ENCODE measurements around the gene DSCAML1. TPM values are rescaled to one million over a fixed set of nuclear protein-coding genes. Genes with fewer than 3 reads are reported as not detected.

The DSCAML1 gene
- total RNA-seq, 1 experiment from 2014 or later, result not detected

DNA sequence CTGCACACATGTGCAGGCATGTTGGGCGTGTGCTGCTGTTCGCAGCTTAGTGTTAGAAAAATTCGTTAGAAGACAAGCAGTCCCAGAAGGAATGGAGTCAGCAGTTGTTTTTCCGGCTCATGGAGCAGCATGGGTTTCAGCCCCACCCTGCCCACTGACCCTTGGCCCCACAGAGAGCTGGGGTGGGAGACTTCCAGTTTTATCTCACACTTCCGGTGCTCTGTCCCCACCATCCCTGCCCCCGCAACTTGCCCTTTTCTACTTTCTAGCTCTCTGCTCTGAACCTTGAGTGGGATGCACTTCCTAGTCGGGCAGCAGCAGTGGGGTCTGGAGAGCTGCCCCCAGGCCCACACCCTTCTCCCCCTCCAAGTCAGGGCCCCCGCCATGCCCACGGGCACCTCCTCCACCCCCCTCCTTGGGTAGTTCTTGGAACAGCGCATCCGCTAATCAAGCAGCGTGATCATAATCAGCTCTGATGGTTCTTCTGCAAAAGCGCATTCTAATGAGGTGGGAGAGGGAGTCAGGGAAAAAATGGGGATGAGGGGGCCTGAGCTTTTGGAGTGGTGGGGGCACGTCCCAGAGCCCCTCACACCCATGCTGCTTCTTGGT, 285.0 kb downstream of the DSCAML1 start:
- DNase-seq (ENCODE audit: extremely low read depth, low read depth), result no peak

DNA sequence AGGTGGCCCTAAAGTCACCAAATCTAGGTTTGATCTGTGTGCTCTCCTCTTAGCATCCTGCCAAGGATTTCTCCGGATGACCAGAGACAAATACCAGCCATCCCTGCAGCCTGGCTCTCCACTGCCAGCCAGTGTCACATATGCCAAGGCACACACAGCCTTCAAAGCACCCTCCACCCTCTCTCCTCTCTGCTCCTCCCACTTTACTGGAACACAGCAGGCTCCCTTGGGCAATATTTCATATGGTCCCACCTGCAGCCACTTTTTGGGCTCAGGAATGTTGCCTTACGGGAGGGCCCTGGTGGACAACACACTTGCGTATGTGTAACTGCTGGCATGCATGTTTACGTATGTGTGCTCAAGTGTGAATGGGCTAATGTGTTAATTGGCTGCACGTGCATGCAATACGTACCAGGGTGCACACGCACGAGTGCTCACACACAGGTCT, 285.5 kb downstream of the DSCAML1 start:
- no peak for DNase-seq (ENCODE audit: extremely low read depth, low read depth)

DNA sequence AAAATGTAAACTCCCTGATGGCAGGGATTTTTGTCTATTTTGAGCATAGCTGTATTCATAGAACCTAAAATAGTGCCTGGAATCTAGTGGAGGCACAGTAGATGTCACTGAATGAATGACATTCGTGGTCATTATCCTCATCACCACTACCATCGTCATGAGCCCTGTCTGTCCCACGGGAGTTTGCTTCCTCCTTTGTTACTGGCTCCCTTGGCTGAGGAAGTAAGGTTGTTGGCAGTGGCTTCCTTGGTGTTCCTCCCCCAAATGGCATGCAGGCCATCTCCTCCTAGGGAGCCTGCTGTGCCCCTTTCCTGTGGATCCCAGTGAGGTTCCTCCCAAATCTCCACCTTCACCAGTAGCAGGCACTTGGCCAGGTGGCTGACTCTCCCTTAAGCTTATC, 286.4 kb downstream of the DSCAML1 start:
- DNase-seq (ENCODE audit: extremely low read depth, low read depth), result no peak

DNA sequence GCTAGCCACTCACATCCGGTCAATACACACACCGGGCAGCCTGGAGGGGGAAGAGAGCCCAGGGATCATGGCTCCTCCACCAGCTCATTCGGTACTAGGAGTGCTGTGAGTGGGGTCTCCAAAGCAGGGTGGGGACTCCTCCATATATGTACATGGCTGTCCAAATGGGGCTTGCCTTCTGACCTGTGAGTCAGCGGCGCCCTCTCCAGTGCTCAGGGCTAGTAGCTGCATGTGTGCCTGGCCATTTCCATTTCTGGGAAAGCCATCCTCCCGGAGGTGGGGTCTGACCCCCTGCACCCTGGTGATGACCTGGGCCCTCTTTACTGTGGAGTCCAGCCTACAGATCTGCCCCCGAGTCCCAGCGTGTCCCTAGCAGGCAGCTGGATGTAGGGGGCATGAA, 287.5 kb downstream of the DSCAML1 start:
- DNase-seq (ENCODE audit: extremely low read depth, low read depth), result no peak

DNA sequence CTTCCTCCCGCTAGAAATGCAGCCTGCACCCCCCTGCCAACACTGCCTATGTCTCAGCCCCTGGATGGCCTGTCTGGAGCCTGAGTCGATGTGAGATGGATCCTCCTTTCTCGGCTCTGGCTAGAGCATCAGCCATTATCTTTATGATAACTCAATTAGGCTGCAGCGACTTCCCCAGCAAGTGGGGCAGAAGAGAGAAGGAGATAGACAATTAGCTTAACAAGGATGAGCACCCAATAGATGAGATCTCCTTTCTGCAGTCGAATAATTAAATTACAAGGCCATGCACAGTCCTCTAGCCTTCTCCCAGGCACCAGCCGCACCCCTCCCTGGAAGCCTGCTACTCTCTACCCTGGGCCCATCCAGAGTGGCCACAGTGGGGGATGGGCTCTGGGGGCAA, 290.0 kb downstream of the DSCAML1 start:
- no peak for DNase-seq (ENCODE audit: extremely low read depth, low read depth)

DNA sequence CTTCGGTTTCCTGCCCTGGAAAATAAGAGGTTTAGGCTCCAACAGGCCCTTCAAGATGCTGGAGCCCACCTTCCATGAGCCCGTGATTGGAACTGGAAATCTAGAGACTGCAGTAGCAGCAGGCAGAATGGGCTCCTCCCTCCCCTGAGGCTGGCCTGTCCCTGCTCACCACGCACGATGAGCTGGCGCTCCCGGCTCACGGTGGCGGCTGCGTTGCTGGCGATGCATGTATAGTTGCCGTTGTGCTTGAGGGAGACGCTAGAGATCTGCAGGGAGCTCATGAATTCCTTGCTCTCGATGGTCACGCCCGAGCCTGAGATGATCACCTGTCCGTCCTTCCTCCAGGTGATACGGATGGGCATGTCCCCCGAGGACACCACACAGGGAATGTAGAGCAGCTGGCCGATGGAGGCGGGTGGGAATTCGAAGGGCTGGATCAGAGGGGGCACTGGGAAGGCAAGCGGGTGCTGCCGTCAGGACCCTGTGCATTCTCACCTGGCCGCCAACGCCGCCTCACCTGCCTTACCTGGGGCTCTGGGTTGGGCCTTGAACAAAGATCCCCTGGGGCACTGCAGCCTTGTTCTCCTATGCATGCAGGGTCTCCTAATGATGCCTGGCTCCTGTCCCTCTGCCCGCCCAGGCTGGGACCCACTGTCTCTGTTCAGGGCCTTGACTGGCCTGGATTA, 291.6 kb downstream of the DSCAML1 start:
- no peak for DNase-seq (ENCODE audit: extremely low read depth, low read depth)

DNA sequence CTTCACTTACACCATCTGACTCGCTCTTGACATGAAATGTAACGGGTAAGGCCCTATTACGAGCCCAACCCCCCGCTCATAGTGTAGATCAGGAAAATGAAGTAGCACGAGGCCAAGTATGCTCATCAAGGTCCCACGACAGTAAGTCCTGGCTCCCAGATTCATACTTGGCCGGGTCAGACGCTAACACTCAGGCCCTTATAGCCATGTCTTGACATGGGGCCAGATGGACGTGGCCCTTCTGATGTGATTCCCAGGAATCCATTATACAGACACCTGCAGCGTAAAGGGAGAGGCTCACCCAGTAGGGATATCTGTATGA, 294.3 kb downstream of the DSCAML1 start:
- DNase-seq (ENCODE audit: extremely low read depth, low read depth), result no peak

DNA sequence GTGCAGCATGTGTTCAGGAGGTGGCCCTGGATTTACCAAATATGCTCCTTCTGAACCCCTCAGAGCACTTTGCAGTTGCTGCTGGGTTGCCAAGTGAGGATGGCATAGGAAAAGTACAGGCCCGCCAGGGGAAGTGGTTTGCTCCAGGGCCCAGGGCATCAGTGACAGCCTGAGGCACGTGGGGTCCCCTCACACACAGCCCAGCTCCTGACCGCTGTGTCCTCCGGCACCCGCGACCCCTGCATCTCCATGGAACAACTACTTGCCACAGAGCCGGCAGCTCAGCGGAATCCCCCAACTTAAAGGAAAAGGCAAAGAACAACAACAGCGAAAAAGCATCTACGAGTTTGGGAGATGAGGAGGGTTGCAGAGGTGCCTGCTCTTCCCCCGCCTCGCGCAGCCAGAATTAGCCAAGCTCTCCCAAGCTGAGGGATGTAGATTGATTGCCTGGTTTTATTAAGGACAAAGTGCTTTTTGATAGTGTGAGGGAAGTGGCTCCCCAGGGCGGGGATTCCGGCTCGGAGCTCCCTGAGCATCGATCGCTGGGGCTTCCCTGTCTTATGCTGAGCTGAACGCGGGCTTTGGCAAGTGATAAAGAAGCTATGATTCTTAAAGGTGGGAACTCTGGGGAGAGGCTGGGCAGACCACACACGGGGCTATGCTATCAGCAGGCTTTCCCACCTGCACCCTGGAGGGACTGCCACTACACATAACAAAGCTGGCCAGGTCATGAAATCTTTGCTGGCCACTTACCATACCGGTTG, 294.8 kb downstream of the DSCAML1 start:
- DNase-seq (ENCODE audit: extremely low read depth, low read depth), result no peak

DNA sequence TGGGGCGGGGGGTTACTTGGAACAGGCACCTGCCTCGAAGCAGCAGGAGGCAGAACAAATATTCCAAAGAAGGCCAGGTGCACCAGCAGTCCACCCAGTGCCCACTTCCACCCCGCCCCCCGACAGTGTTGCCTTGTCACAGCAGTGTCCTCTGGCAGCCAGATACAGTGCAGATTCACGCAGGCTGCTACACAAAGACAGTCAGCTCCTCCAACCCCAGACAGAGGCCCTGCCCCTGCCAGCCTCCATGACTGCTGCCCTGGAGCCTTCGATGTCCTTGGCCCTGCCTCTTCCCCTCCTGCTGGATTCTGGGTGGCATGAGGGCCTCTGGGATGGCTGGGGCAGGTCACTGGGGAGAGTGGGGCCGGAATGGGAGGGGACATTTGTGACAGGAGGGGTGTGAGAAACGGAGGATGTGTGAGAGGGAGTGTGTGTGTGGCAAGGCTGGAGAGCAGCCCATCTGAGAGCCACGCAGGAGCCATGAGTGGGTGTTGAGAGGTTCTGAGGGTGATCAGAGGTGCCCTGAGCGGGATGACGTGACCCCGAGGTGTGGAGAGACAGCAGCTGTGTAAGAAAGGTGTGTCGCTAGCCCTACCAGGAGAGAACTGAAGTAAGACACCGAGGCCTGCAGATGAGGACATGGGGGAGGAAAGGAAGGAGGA, 295.6 kb downstream of the DSCAML1 start:
- DNase-seq (ENCODE audit: extremely low read depth, low read depth), result no peak

DNA sequence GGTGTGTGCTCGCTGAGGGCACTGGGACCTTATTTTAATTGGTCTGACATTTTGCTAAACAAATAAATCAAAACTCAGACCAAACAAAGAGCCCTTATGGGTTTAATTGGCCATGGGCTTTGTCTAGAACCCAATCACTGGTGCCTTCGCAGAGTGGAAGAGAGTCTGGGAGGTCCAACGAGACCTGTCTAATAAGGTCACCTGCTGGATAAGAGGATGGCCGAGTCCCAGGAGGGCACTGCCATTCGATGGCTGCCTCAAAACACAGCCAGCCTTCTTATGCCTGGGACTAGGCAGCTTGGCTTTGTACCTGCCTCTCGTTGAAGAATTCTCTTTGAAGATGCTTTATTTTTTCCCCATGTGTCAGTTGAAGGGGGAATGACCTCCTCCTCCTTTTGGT, 298.2 kb downstream of the DSCAML1 start:
- DNase-seq (ENCODE audit: extremely low read depth, low read depth), result no peak

DNA sequence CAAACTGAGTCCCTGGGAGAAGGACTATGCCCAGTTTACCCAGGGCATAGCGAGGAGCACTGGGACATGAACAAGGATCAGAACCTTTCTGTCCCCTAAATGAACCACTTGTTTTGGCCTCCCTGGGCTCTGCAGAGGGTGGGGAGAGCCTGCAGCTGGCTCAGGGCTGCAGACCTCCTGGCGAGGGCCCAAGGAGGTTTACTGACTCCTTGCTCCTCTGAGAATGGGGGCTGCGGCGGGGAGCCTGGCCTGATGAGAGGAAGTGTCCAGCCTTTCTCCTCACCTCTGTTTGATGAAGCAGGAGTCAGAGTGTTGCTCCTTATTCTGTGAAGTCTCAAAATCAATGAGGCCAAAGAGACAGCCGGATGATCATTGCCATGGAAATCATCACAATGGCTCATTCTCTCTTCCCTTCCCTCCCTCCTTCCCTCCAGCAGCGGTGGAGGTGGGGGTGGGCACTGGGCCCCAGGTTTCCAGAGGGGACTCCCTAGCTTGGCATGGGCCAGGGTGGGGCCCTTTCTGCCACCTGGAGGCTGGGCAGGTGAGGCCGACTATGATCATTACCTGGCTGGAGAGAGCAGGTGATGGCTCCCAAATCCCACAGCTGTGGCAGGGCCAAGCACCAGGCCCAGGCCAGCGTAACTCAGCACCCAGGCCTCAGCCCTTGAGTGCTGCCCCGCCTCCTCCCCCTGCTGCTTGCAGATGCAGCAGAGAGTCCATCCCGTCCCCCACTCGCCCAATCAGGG, 299.6 kb downstream of the DSCAML1 start:
- no peak for DNase-seq (ENCODE audit: extremely low read depth, low read depth)

DNA sequence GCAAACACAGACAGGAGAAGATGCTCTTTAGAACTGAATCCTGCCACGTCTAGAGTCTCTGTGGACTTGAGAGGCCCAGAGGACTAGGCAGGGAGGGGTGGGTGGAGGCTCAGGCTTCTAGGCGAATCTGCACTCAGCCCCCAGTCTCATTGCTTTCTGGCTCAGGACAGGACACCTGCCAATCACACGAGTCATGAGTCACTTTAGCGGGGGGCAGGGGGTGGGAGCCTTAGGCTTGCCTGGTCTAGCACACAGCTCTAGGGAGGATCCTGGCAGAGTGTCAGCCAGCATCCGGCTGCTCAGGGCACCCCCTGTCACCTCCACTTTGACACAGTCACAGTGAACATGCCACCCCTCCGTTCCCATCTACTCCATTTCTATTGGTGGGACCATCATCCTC, 301.7 kb downstream of the DSCAML1 start:
- DNase-seq (ENCODE audit: extremely low read depth, low read depth), result no peak

DNA sequence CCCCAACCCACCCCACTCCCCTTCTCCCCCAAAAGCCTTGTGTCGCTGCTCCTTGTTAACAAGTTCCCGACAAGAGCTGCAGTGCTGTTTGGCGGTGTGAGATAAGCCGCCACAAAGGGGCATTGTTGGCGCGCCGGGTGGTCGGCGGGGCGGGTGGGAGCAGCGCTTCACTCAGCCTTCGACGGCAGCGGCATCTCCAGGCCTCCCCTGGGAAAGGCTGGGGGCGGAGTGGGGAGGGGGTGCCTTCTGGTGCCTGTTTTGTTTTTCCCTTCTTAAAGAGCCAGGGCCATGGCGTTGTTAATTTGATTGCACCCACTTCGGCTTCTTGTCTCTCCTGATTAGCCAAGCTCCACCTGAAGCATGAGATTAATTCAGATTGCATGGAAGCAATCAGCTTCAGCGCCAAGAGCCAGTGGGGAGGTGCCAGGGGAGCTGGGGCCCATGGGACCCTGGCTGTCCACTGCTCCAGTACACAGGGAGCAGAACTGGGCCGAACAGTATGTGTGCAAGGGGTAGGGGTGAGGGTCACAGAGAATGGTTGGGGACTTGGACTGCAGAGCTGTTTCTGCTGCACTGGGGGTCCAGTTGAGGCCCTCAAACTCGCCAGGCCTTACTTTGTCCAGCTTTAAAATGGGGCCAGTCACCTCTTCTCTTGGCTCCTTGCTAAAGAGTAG, 304.3 kb downstream of the DSCAML1 start:
- DNase-seq (ENCODE audit: extremely low read depth, low read depth), result no peak

DNA sequence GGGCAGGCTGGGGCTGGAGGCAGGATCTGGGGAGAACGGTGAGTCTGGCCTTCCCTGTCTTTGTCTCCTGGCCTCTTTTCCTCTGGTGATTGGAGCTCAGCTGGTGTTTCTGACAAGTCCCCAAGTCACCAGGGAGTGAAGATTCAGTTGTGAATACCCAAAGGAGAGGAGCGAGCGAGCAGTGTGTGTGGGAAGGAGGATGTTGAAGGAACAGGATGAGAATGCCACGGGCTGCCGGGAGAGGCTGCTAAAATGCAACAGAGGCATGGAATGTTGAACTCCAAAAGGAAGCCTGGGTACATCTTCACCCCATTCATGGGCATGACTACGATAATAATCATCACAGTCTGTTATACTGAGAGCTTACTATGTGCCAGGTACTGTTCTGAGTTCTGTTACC, 306.1 kb downstream of the DSCAML1 start:
- no peak for DNase-seq (ENCODE audit: extremely low read depth, low read depth)

DNA sequence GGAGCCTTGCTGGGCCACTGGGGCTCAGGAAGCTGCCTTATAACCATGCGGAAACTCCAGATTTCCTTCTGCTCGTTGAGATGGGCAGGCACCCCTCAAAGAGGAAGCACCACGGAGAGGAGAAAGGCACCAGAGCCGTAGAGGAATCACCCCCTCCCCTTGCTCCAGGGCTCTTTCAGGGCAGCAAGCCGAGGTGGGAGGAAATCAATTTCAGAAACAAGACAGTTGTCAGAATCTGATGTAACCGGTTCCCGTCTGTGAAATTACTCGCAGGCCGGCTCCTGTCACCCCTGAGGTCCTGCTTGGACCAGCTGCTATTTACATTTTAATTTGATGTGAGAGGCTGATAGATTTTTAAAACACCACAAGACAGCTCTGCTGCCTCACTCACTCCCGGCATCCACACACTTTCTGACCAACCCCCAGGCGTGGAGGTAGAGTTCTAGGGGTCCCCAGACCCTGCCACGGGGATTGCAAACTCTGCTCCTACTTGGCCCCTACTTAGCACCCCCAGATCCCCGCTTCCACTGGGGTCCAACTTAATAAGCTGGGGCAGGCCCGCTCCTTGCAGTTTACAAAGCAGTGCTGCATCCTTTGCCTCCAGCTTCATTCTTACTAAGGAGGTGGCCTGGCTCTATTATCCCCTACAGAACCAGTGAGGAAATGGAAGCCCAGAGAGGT, 306.9 kb downstream of the DSCAML1 start:
- no peak for DNase-seq (ENCODE audit: extremely low read depth, low read depth)

DNA sequence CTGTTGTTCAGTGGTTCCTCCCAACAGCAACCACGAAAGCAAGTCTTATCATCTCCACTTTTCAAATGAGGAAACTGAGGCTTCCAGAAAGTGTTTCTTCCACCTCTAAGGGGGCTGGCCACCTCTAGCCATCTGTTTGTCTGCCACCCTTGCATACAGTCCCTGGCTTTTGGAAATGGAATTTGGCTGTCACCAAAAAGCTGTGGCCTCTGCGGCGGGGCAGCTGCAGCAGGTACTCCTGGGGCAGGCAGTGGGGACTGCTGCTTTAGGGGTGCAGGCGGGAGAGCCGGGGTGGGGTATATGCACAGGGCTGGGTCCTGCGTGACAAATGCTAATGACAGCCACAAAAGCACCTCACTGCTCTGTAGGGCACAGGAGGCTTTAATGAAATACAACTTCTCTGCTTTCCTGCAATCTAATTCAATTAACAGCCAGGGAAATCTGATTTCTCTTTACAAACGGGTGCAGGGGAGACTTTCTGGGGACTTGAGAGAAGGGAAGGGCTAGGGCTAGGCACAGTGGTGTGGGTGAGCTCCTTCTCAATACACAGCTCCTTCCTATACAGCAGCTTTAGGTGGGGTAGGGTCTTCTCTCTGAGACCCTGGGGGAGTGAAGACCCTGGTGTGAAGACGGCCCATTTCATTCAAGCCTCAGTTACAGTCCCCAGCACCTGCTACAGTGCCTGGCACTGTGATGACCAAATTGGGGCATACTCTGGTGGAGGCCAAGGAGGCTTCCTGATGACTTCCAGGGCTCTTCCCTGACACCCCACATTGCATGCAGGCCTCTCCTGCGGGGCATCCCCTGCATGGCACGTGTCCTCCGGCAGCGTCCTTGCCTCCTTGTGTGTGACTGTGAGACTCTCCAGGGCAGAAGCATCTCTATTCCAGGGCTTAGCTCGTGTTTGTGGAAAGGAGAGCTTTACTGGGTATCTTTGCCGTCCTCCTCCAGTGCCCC, 307.7 kb downstream of the DSCAML1 start:
- no peak for DNase-seq (ENCODE audit: extremely low read depth, low read depth)

DNA sequence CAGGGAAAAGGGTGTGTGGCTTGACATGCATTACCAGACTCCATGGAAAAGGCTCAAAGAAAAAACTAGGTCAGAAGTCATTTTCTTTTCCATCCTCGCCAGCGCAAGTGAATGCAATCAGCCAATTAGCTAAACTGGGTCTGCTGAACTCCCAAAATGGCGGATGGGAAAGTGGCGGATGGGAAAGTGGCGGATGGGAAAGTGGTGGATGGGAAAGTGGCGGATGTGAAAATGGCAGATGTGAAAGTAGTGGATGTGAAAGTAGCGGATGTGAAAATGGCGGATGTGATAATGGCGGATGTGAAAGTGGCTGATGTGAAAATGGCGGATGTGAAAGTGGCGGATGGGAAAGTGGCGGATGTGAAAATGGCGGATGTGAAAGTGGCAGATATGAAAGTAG, 311.0 kb downstream of the DSCAML1 start:
- no peak for DNase-seq (ENCODE audit: extremely low read depth, low read depth)

DNA sequence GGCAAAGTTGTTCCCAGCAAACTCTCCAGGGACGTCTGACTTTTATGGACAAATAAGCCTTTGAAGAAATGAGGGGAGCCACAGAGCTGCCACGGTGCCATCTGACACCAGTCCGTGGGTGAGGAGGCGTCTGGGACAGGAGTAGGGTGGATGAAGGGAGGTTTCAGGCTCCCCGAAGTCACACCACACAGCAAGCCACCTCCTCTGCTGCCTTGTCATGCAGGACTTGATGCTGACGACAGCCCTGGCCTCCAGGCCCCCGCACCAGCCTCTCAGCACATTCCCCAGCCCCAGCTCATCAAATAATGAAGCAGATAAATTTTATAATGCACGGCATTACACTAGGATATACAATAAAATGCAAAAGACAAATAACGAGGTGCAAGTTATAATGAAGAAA, 312.9 kb downstream of the DSCAML1 start:
- no peak for DNase-seq (ENCODE audit: extremely low read depth, low read depth)

DNA sequence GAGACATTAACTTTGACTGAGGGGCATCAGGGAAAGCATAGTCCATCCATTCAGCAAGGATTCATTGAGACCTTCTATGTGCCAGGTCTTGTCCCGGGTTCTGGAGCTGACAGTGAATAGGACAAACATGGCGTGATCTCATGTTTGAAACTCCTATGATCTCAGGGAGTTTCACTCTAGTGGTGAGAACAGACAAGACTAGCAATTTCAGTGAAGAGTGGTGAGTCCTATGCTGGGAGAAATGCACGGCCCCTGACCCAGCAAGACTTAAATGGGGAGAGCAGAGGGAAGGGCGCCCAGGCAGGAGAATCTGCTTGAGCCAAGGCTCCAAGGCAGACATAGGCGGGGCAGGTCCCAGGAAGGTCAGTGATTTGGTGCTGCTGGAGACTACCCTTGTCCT, 313.6 kb downstream of the DSCAML1 start:
- no peak for DNase-seq (ENCODE audit: extremely low read depth, low read depth)

Measured in NCI-H460 (cell line).